ENCODE data around the gene HPX. TPM values are rescaled to one million over a fixed set of nuclear protein-coding genes. Genes with fewer than 3 reads are reported as not detected.

HPX gene
- total RNA-seq, 1 donor from 2014 or later = 1.4 TPM

DNA sequence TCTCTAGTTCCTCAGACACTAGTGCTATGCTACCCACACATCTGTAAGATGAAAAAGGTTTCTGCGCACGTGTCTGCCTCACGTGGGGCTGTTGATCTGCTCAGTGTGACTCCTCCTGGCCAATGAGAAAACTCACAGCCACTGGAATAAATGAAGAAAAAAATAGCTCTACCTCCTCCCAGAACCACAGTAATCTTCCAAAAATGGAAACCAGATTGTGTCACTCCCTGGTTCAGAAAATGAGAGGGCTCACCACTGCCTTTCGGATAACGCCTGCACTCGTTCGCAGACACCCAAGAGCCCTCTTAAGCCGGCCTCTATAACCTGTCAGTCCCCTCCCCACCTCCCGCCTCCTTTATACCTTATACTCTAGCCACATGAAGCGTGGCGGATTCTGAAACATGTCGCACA is 27.0 kb downstream of the HPX start:
- H3K36me3 Mint-ChIP-seq (ENCODE audit: low read depth, unreplicated experiment) = no peaks in the 10 kb centered on the region
- no peak overlapping the region for H3K4me3 Mint-ChIP-seq (ENCODE audit: unreplicated experiment)
- DNase-seq (ENCODE audit: low spot score) = no peak
- H3K9me3 Mint-ChIP-seq (ENCODE audit: unreplicated experiment) = no peaks in the 10 kb centered on the region
- peaks cover 4% of the 10 kb centered on the region for H3K27me3 Mint-ChIP-seq (ENCODE audit: unreplicated experiment)
- no peak overlapping the region for H3K27ac Mint-ChIP-seq (ENCODE audit: unreplicated experiment)
- TF ChIP-seq, protein P1, sequence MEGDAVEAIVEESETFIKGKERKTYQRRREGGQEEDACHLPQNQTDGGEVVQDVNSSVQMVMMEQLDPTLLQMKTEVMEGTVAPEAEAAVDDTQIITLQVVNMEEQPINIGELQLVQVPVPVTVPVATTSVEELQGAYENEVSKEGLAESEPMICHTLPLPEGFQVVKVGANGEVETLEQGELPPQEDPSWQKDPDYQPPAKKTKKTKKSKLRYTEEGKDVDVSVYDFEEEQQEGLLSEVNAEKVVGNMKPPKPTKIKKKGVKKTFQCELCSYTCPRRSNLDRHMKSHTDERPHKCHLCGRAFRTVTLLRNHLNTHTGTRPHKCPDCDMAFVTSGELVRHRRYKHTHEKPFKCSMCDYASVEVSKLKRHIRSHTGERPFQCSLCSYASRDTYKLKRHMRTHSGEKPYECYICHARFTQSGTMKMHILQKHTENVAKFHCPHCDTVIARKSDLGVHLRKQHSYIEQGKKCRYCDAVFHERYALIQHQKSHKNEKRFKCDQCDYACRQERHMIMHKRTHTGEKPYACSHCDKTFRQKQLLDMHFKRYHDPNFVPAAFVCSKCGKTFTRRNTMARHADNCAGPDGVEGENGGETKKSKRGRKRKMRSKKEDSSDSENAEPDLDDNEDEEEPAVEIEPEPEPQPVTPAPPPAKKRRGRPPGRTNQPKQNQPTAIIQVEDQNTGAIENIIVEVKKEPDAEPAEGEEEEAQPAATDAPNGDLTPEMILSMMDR (IDR thresholded peaks at IDR 0.05; ENCODE audit: unreplicated experiment) = no peak
- H3K4me1 Mint-ChIP-seq (ENCODE audit: unreplicated experiment) = peaks cover 3% of the 10 kb centered on the region

DNA sequence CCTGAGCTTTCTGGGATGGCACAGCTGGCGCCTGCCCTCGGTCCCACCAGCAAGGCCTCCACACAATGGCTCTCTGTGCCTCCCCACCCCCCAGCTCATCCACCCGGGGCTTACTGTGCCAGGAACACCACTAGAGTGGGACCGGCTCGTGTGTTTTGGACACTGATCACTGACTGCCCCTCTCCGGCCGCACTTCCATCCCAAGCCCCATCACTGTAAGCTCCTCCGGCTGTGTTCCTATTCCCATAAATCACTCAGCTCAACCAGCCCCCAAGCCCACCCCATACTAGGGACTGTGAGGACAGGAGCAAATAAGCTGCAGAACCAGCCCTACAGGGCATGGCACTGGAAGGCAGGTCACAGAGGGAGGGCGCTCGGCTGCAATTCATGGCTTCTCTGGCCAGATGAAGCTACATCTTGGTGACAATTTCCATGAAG is 29.2 kb downstream of the HPX start:
- Mint-ChIP-seq H3K27ac (ENCODE audit: unreplicated experiment) (no peak overlapping the region), H3K9me3 (ENCODE audit: unreplicated experiment) (no peaks in the 10 kb centered on the region), H3K27me3 (ENCODE audit: unreplicated experiment) (peaks cover 5% of the 10 kb centered on the region), H3K36me3 (ENCODE audit: low read depth, unreplicated experiment) (no peaks in the 10 kb centered on the region), H3K4me1 (ENCODE audit: unreplicated experiment) (peaks cover 3% of the 10 kb centered on the region), H3K4me3 (ENCODE audit: unreplicated experiment) (no peak overlapping the region)
- no peak for DNase-seq (ENCODE audit: low spot score)
- TF ChIP-seq, protein P1 (IDR thresholded peaks at IDR 0.05; ENCODE audit: unreplicated experiment) = no peak

DNA sequence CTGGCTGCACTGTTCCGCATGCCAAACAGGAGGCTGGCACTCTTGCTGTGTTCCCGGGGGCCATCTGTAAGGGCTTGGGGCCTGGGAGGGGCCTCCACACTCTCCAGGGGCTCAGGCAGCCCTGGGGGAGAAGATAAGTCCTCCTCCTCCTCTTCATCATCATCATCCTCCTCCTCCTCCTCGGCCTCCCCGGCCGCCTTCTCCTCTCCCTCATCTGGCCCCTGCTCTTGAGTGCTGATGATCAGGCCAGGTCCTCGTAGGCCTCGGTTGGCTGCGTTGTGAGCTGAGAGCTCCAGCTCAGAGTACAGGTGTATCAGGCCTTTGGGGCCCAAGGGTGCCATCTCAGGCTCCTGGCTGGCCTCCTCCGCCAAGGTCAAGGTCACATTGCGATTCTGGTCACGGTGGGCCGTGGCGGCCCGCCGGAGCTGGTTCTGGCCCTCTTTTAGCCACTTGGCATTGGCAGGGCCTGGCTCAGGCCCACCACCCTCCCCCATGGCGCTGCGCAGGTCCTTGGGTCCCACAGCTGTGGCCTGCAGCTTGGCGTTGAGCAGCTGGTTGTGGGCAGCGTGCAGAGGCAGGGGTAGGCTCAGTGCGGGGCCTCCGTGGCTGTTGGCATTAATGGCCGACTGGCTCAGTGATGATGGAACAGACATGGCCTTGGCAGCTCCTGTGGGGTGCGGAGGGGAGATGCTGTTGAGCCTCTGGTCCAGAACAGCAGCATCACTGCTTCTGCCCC is 29.9 kb downstream of the HPX start:
- peaks cover 3% of the 10 kb centered on the region for H3K4me1 Mint-ChIP-seq (ENCODE audit: unreplicated experiment)
- no peaks in the 10 kb centered on the region for H3K9me3 Mint-ChIP-seq (ENCODE audit: unreplicated experiment)
- H3K27ac Mint-ChIP-seq (ENCODE audit: unreplicated experiment) = no peak overlapping the region
- H3K4me3 Mint-ChIP-seq (ENCODE audit: unreplicated experiment) = no peak overlapping the region
- H3K27me3 Mint-ChIP-seq (ENCODE audit: unreplicated experiment) = peaks cover 5% of the 10 kb centered on the region
- TF ChIP-seq, protein P1 (IDR thresholded peaks at IDR 0.05; ENCODE audit: unreplicated experiment) = no peak
- DNase-seq (ENCODE audit: low spot score) = no peak
- H3K36me3 Mint-ChIP-seq (ENCODE audit: low read depth, unreplicated experiment) = peaks cover 3% of the 10 kb centered on the region

DNA sequence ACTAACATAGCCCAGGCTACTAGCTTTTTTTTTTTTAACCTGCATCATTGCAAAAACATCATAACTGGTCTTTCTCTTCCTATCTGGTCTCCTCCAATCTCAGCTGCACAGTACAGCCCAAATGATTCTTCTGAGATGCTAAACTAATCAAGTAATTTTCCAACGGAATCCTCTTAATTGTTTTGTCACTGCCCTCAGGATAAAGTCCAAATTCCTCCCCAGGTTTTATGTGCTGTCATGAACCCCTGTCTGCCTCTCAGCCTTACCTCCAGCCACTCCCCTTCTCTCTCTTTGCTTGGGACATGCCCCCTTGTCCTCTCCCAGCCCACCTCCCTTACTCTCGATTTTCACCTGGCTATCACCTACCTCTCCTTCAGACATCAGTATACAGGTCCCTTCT is 34.4 kb downstream of the HPX start:
- no peak overlapping the region for H3K27ac Mint-ChIP-seq (ENCODE audit: unreplicated experiment)
- peaks cover 7% of the 10 kb centered on the region for H3K4me1 Mint-ChIP-seq (ENCODE audit: unreplicated experiment)
- peaks cover 7% of the 10 kb centered on the region for H3K27me3 Mint-ChIP-seq (ENCODE audit: unreplicated experiment)
- H3K36me3 Mint-ChIP-seq (ENCODE audit: low read depth, unreplicated experiment) = peaks cover 4% of the 10 kb centered on the region
- H3K4me3 Mint-ChIP-seq (ENCODE audit: unreplicated experiment) = no peak overlapping the region
- H3K9me3 Mint-ChIP-seq (ENCODE audit: unreplicated experiment) = no peaks in the 10 kb centered on the region
- DNase-seq (ENCODE audit: low spot score) = no peak
- TF ChIP-seq, protein P1 (IDR thresholded peaks at IDR 0.05; ENCODE audit: unreplicated experiment) = no peak

DNA sequence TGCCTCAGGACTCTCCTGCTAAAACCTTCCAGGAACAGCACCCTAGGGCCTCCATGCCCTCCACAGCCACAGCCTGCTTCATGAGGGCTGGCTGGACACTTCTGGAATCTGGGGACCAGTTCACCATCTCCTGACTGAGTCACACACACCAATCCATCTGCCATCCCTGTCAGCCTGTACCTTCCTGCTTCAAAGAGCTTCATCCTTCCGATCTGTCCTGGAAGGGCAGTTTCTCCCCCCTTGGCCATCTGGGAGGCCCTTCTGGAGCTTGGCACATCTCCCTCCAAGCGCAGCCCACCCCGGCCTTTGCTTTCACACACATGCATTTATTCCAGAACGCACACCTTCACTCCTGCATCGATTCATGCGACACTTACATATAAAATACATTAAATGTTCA is 34.9 kb downstream of the HPX start:
- H3K4me1 Mint-ChIP-seq (ENCODE audit: unreplicated experiment) = peaks cover 7% of the 10 kb centered on the region
- peaks cover 10% of the 10 kb centered on the region for H3K27me3 Mint-ChIP-seq (ENCODE audit: unreplicated experiment)
- H3K9me3 Mint-ChIP-seq (ENCODE audit: unreplicated experiment) = no peaks in the 10 kb centered on the region
- no peak for DNase-seq (ENCODE audit: low spot score)
- H3K36me3 Mint-ChIP-seq (ENCODE audit: low read depth, unreplicated experiment) = peaks cover 8% of the 10 kb centered on the region
- H3K4me3 Mint-ChIP-seq (ENCODE audit: unreplicated experiment) = no peak overlapping the region
- H3K27ac Mint-ChIP-seq (ENCODE audit: unreplicated experiment) = no peak overlapping the region
- TF ChIP-seq, protein P1 (IDR thresholded peaks at IDR 0.05; ENCODE audit: unreplicated experiment) = no peak

All from endothelial cell (in vitro differentiated cells).